ENCODE data around the gene ZNF644. TPM values are rescaled to one million over a fixed set of nuclear protein-coding genes. Genes with fewer than 3 reads are reported as not detected.

The ZNF644 gene
- total RNA-seq, 1 experiment from 2014 or later = 46.2 TPM

GRCh38 chr1:91036894-91037829 is 15.3 kb upstream of the ZNF644 start:
- ChIA-PET CTCF (interaction anchor here (0.6 kb wide), 1 partner anchor 226 kb away, joined by 3 read pairs; no protein-coding TSS in a partner anchor), POLR2A (no interaction called here)
- H3K36me3 Mint-ChIP-seq (ENCODE audit: insufficient read depth, unreplicated experiment) = no peaks in the 10 kb centered on the region
- no peak for TF ChIP-seq CTCF (IDR thresholded peaks at IDR 0.05; ENCODE audit: unreplicated experiment)
- no peaks in the 10 kb centered on the region for H3K27me3 Mint-ChIP-seq (ENCODE audit: insufficient read depth, unreplicated experiment)
- no peaks in the 10 kb centered on the region for H3K4me1 Mint-ChIP-seq (ENCODE audit: insufficient read depth, unreplicated experiment)
- BruUV-seq (replicated peaks) = no TSS peak
- H3K4me3 Mint-ChIP-seq (ENCODE audit: unreplicated experiment) = no peak overlapping the region
- intact Hi-C loops (cut with micrococcal nuclease) = no loop called here
- no peak for DNase-seq (ENCODE audit: unreplicated experiment)
- H3K27ac Mint-ChIP-seq (ENCODE audit: low read depth, unreplicated experiment) = no peak overlapping the region
- no peaks in the 10 kb centered on the region for H3K9me3 Mint-ChIP-seq (ENCODE audit: unreplicated experiment)

GRCh38 chr1:91032349-91032748 is 10.5 kb upstream of the ZNF644 start:
- H3K27ac Mint-ChIP-seq (ENCODE audit: low read depth, unreplicated experiment) = no peak overlapping the region
- CTCF ChIA-PET = interaction anchor here (0.5 kb wide), 1 partner anchor 139 kb away, joined by 4 read pairs; no protein-coding TSS in a partner anchor
- POLR2A ChIA-PET = no interaction called here

GRCh38 chr1:91031081-91031480 is 9.2 kb upstream of the ZNF644 start:
- H3K27me3 Mint-ChIP-seq (ENCODE audit: insufficient read depth, unreplicated experiment) = peaks cover 14% of the 10 kb centered on the region
- H3K4me1 Mint-ChIP-seq (ENCODE audit: insufficient read depth, unreplicated experiment) = no peaks in the 10 kb centered on the region
- H3K27ac Mint-ChIP-seq (ENCODE audit: low read depth, unreplicated experiment) = no peak overlapping the region
- no peak for DNase-seq (ENCODE audit: unreplicated experiment)
- no TSS peak for BruUV-seq (replicated peaks)
- no peak for TF ChIP-seq CTCF (IDR thresholded peaks at IDR 0.05; ENCODE audit: unreplicated experiment)
- ChIA-PET POLR2A (interaction anchor here (0.7 kb wide), 1 partner anchor 9 kb away, joined by 4 read pairs; the partner anchor contains the start of gene ZNF644), CTCF (no interaction called here)
- H3K36me3 Mint-ChIP-seq (ENCODE audit: insufficient read depth, unreplicated experiment) = no peaks in the 10 kb centered on the region
- H3K9me3 Mint-ChIP-seq (ENCODE audit: unreplicated experiment) = no peaks in the 10 kb centered on the region
- no peak overlapping the region for H3K4me3 Mint-ChIP-seq (ENCODE audit: unreplicated experiment)
- intact Hi-C loops (cut with micrococcal nuclease) = no loop called here

More at GRCh38 chr1:91032349-91032748, 10.5 kb upstream of the ZNF644 start:
- intact Hi-C loops (cut with micrococcal nuclease) = no loop called here
- BruUV-seq (replicated peaks) = no TSS peak
- Mint-ChIP-seq H3K36me3 (ENCODE audit: insufficient read depth, unreplicated experiment) (no peaks in the 10 kb centered on the region), H3K4me3 (ENCODE audit: unreplicated experiment) (no peak overlapping the region), H3K27me3 (ENCODE audit: insufficient read depth, unreplicated experiment) (peaks cover 14% of the 10 kb centered on the region), H3K4me1 (ENCODE audit: insufficient read depth, unreplicated experiment) (no peaks in the 10 kb centered on the region), H3K9me3 (ENCODE audit: unreplicated experiment) (no peaks in the 10 kb centered on the region)
- no peak for TF ChIP-seq CTCF (IDR thresholded peaks at IDR 0.05; ENCODE audit: unreplicated experiment)
- DNase-seq (ENCODE audit: unreplicated experiment) = no peak

- ChIA-PET CTCF (interaction anchor here (0.7 to 1.1 kb wide), 7 partner anchors 18 to 359 kb away, joined by 3 to 6 read pairs (median 3); no protein-coding TSS in a partner anchor), POLR2A (interaction anchor here (0.7 kb wide), 1 partner anchor 10 kb away, joined by 3 read pairs; no protein-coding TSS in a partner anchor)
- H3K27me3 Mint-ChIP-seq (ENCODE audit: insufficient read depth, unreplicated experiment) = peaks cover 13% of the 10 kb centered on the region
- no peak overlapping the region for H3K27ac Mint-ChIP-seq (ENCODE audit: low read depth, unreplicated experiment)
- no TSS peak for BruUV-seq (replicated peaks)
- TF ChIP-seq CTCF (IDR thresholded peaks at IDR 0.05; ENCODE audit: unreplicated experiment) = peak; percentile 24
- H3K9me3 Mint-ChIP-seq (ENCODE audit: unreplicated experiment) = no peaks in the 10 kb centered on the region
- H3K4me1 Mint-ChIP-seq (ENCODE audit: insufficient read depth, unreplicated experiment) = no peaks in the 10 kb centered on the region
- DNase-seq (ENCODE audit: unreplicated experiment) = peak; percentile 30
- H3K36me3 Mint-ChIP-seq (ENCODE audit: insufficient read depth, unreplicated experiment) = no peaks in the 10 kb centered on the region
- intact Hi-C loops (cut with micrococcal nuclease) = loop anchor here (5.0 to 10.0 kb wide), 3 partner anchors 304 to 902 kb away; no protein-coding TSS in a partner anchor
- no peak overlapping the region for H3K4me3 Mint-ChIP-seq (ENCODE audit: unreplicated experiment)
These were observed 4.9 kb upstream of the ZNF644 start for GRCh38 chr1:91026777-91027176.

Data from MCF 10A (cell line).